ENCODE data around the gene LIN28B. TPM values are rescaled to one million over a fixed set of nuclear protein-coding genes. Genes with fewer than 3 reads are reported as not detected.

LIN28B gene
- total RNA-seq, 8 experiments from 2014 or later, result 0.07 to 36.1 (median 9.6) TPM; not detected in 1

GRCh38 chr6:105109955-105110895 is 153.3 kb downstream of the LIN28B start:
- Histone ChIP-seq H3K27ac (no peak overlapping the region), H3K4me3 (no peak overlapping the region), H3K4me1 (replicated peaks in 1 of 2) (peaks cover 0 to 7% of the 10 kb centered on the region in 2 donors)
- WGBS, 10 experiments, result 44 to 100% (median 71%) methylated on average over 3 to 7 of the region's 8 CpGs
- ATAC-seq (replicated peaks in 6 of 8), result peak in 2 of 8 experiments; percentile 55 to 90
- in situ Hi-C loops (cut with MboI; ENCODE audit: low pct_unique_long_range_greater_than_20kb in 2 of 9, low sequenced_read_pairs in 9 of 9, unreplicated experiment in 9 of 9), result no loop called here

GRCh38 chr6:105111105-105111504 is 154.2 kb downstream of the LIN28B start:
- in situ Hi-C loops (cut with MboI; ENCODE audit: low pct_unique_long_range_greater_than_20kb in 2 of 9, low sequenced_read_pairs in 9 of 9, unreplicated experiment in 9 of 9), result no loop called here
- 50 to 92% (median 75%) methylated on average over 1 to 3 of the region's 3 CpGs; no CpG with 5 or more reads in 1 of the 10 experiments for WGBS, 10 experiments
- Histone ChIP-seq H3K4me3 (no peak overlapping the region), H3K27ac (no peak overlapping the region), H3K4me1 (replicated peaks in 1 of 2) (peaks cover 0 to 7% of the 10 kb centered on the region in 2 donors)
- no peak for ATAC-seq (replicated peaks in 6 of 8)

- in situ Hi-C loops (cut with MboI; ENCODE audit: low pct_unique_long_range_greater_than_20kb in 2 of 9, low sequenced_read_pairs in 9 of 9, unreplicated experiment in 9 of 9), result no loop called here
- Histone ChIP-seq H3K27ac (no peak overlapping the region), H3K4me3 (no peak overlapping the region), H3K4me1 (replicated peaks in 1 of 2) (peaks cover 0 to 7% of the 10 kb centered on the region in 2 donors)
- WGBS, 10 experiments, result 83 to 100% (median 100%) methylated on average over 1 to 2 of the region's 2 CpGs; no CpG with 5 or more reads in 3 of the 10 experiments
- ATAC-seq (replicated peaks in 6 of 8), result no peak
These were observed 155.0 kb downstream of the LIN28B start for GRCh38 chr6:105111871-105112270.

GRCh38 chr6:105112577-105112976 is 155.7 kb downstream of the LIN28B start:
- H3K4me1 ChIP-seq (replicated peaks in 1 of 2), result peaks cover 0 to 7% of the 10 kb centered on the region in 2 donors
- no peak for ATAC-seq (replicated peaks in 6 of 8)
- H3K27ac ChIP-seq, result no peak overlapping the region
- no peak overlapping the region for H3K4me3 ChIP-seq
- WGBS, 10 experiments, result 71 to 100% (median 100%) methylated on average over 1 of the region's 1 CpG; no CpG with 5 or more reads in 4 of the 10 experiments
- in situ Hi-C loops (cut with MboI; ENCODE audit: low pct_unique_long_range_greater_than_20kb in 2 of 9, low sequenced_read_pairs in 9 of 9, unreplicated experiment in 9 of 9), result no loop called here

- WGBS, 10 experiments, result 80 to 100% (median 89%) methylated on average over 1 to 5 of the region's 6 CpGs
- in situ Hi-C loops (cut with MboI; ENCODE audit: low pct_unique_long_range_greater_than_20kb in 2 of 9, low sequenced_read_pairs in 9 of 9, unreplicated experiment in 9 of 9), result no loop called here
- peaks cover 0 to 7% of the 10 kb centered on the region in 2 donors for H3K4me1 ChIP-seq (replicated peaks in 1 of 2)
- no peak overlapping the region for H3K27ac ChIP-seq
- no peak for ATAC-seq (replicated peaks in 6 of 8)
- no peak overlapping the region for H3K4me3 ChIP-seq
These were observed 156.5 kb downstream of the LIN28B start for GRCh38 chr6:105113422-105113821.

- H3K27ac ChIP-seq, result no peak overlapping the region
- H3K4me1 ChIP-seq (replicated peaks in 1 of 2), result peaks cover 0 to 3% of the 10 kb centered on the region in 2 donors
- ATAC-seq (replicated peaks in 6 of 8), result no peak
- H3K4me3 ChIP-seq, result no peak overlapping the region
- in situ Hi-C loops (cut with MboI; ENCODE audit: low pct_unique_long_range_greater_than_20kb in 2 of 9, low sequenced_read_pairs in 9 of 9, unreplicated experiment in 9 of 9), result no loop called here
- WGBS, 10 experiments, result 35 to 95% (median 64%) methylated on average over 2 to 5 of the region's 5 CpGs; no CpG with 5 or more reads in 1 of the 10 experiments
These were observed 159.2 kb downstream of the LIN28B start for GRCh38 chr6:105116150-105116549.

GRCh38 chr6:105120570-105120969 is 163.7 kb downstream of the LIN28B start:
- no peak for ATAC-seq (replicated peaks in 6 of 8)
- in situ Hi-C loops (cut with MboI; ENCODE audit: low pct_unique_long_range_greater_than_20kb in 2 of 9, low sequenced_read_pairs in 9 of 9, unreplicated experiment in 9 of 9), result no loop called here
- Histone ChIP-seq H3K4me1 (replicated peaks in 1 of 2) (no peaks in the 10 kb centered on the region), H3K4me3 (no peak overlapping the region), H3K27ac (no peak overlapping the region)
- 67 to 97% (median 83%) methylated on average over 2 to 5 of the region's 5 CpGs for WGBS, 10 experiments

- Histone ChIP-seq H3K4me1 (replicated peaks in 1 of 2) (no peaks in the 10 kb centered on the region), H3K27ac (no peak overlapping the region), H3K4me3 (no peak overlapping the region)
- 71 to 100% (median 96%) methylated on average over 1 to 3 of the region's 3 CpGs; no CpG with 5 or more reads in 1 of the 10 experiments for WGBS, 10 experiments
- no peak for ATAC-seq (replicated peaks in 6 of 8)
- in situ Hi-C loops (cut with MboI; ENCODE audit: low pct_unique_long_range_greater_than_20kb in 2 of 9, low sequenced_read_pairs in 9 of 9, unreplicated experiment in 9 of 9), result no loop called here
These were observed 165.1 kb downstream of the LIN28B start for GRCh38 chr6:105121981-105122380.

GRCh38 chr6:105122717-105123116 is 165.8 kb downstream of the LIN28B start:
- H3K4me1 ChIP-seq (replicated peaks in 1 of 2), result no peaks in the 10 kb centered on the region
- in situ Hi-C loops (cut with MboI; ENCODE audit: low pct_unique_long_range_greater_than_20kb in 2 of 9, low sequenced_read_pairs in 9 of 9, unreplicated experiment in 9 of 9), result no loop called here
- H3K27ac ChIP-seq, result no peak overlapping the region
- ATAC-seq (replicated peaks in 6 of 8), result peak in 4 of 8 experiments; percentile 65 to 100 (median 100)
- WGBS, 10 experiments, result 7 to 100% (median 41%) methylated on average over 2 to 6 of the region's 6 CpGs; no CpG with 5 or more reads in 1 of the 10 experiments
- H3K4me3 ChIP-seq, result no peak overlapping the region

Other genes with a start within 250 kb of the LIN28B start
- gene HACE1, start 97.2 kb upstream of the LIN28B start, total RNA-seq, result 10 to 100 TPM in 7 of 8 experiments, 1 to 10 TPM in 1; 7.2 to 20.0 (median 16.7) TPM
- gene POPDC3, start 222.9 kb downstream of the LIN28B start, total RNA-seq, result 10 to 100 TPM in 3 of 8 experiments, 1 to 10 TPM in 5; 1.8 to 19.1 (median 4.8) TPM

All from motor neuron (in vitro differentiated cells).